ENCODE results near the gene ACTL6B. TPM values are rescaled to one million over a fixed set of nuclear protein-coding genes. Genes with fewer than 3 reads are reported as not detected.

ACTL6B gene
- total RNA-seq, 3 donors from 2014 or later: not detected

DNA sequence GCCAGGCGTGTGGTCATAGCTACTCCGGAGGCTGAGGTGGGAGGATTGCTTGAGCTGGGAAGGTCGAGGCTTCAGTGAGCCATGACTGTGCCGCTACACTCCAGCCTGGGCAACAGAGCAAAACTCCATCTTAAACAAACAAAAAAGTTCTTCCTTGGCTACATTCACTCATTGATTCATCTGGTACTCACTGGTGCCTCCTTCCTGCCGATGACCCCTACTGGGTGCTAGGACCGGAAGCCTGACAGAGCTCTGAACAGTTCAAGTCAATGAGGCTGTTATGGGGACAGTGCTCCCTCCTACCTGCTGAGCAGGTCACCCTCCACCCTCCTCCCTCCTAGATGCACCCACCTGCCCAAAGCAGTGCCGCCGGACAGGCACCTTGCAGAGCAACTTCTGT, 49.1 kb downstream of the ACTL6B start:
- no peak for DNase-seq (ENCODE audit: low spot score in 2 of 2)
- TF ChIP-seq, protein P1, sequence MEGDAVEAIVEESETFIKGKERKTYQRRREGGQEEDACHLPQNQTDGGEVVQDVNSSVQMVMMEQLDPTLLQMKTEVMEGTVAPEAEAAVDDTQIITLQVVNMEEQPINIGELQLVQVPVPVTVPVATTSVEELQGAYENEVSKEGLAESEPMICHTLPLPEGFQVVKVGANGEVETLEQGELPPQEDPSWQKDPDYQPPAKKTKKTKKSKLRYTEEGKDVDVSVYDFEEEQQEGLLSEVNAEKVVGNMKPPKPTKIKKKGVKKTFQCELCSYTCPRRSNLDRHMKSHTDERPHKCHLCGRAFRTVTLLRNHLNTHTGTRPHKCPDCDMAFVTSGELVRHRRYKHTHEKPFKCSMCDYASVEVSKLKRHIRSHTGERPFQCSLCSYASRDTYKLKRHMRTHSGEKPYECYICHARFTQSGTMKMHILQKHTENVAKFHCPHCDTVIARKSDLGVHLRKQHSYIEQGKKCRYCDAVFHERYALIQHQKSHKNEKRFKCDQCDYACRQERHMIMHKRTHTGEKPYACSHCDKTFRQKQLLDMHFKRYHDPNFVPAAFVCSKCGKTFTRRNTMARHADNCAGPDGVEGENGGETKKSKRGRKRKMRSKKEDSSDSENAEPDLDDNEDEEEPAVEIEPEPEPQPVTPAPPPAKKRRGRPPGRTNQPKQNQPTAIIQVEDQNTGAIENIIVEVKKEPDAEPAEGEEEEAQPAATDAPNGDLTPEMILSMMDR (IDR thresholded peaks at IDR 0.05): no peak
- no peak for TF ChIP-seq POLR2A (IDR thresholded peaks at IDR 0.05)
- TF ChIP-seq POLR2AphosphoS5 (IDR thresholded peaks at IDR 0.05): no peak
- no peaks in the 10 kb centered on the region for H3K9me3 ChIP-seq
- H3K4me3 ChIP-seq: no peak overlapping the region
- intact Hi-C loops (cut with DNase I; ENCODE audit: low total_unique reads): loop anchor here (10.0 kb wide), 1 partner anchor 68 kb away; the partner anchor contains the start of gene GNB2
- no peaks in the 10 kb centered on the region for H3K4me1 ChIP-seq
- H3K36me3 ChIP-seq: no peaks in the 10 kb centered on the region
- no peak overlapping the region for H3K27ac ChIP-seq
- no peaks in the 10 kb centered on the region for H3K27me3 ChIP-seq

DNA sequence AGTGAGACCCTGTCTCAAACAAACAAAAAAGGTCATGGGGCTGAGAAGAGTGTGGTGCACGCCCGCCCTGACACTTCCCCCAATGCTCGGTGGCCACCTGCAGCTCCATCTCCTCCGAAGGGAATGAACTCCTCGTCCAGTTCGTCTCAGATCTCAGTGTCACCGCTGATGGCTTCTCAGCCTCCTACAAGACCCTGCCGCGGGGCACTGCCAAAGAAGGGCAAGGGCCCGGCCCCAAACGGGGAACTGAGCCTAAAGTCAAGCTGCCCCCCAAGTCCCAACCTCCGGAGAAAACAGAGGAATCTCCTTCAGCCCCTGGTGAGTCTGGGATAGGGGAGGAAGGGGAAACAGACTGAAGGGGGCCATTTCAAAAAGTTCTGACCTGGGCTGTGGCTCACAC, 49.9 kb downstream of the ACTL6B start:
- no peak for TF ChIP-seq POLR2A (IDR thresholded peaks at IDR 0.05)
- TF ChIP-seq, protein P1 (IDR thresholded peaks at IDR 0.05): no peak
- TF ChIP-seq POLR2AphosphoS5 (IDR thresholded peaks at IDR 0.05): no peak
- Histone ChIP-seq H3K27me3 (no peaks in the 10 kb centered on the region), H3K4me3 (no peak overlapping the region), H3K36me3 (no peaks in the 10 kb centered on the region), H3K4me1 (no peaks in the 10 kb centered on the region), H3K27ac (peak overlapping the region in 1 of 2 donors; percentile 82), H3K9me3 (no peaks in the 10 kb centered on the region)
- intact Hi-C loops (cut with DNase I; ENCODE audit: low total_unique reads): loop anchor here (10.0 kb wide), 1 partner anchor 68 kb away; the partner anchor contains the start of gene GNB2
- no peak for DNase-seq (ENCODE audit: low spot score in 2 of 2)

DNA sequence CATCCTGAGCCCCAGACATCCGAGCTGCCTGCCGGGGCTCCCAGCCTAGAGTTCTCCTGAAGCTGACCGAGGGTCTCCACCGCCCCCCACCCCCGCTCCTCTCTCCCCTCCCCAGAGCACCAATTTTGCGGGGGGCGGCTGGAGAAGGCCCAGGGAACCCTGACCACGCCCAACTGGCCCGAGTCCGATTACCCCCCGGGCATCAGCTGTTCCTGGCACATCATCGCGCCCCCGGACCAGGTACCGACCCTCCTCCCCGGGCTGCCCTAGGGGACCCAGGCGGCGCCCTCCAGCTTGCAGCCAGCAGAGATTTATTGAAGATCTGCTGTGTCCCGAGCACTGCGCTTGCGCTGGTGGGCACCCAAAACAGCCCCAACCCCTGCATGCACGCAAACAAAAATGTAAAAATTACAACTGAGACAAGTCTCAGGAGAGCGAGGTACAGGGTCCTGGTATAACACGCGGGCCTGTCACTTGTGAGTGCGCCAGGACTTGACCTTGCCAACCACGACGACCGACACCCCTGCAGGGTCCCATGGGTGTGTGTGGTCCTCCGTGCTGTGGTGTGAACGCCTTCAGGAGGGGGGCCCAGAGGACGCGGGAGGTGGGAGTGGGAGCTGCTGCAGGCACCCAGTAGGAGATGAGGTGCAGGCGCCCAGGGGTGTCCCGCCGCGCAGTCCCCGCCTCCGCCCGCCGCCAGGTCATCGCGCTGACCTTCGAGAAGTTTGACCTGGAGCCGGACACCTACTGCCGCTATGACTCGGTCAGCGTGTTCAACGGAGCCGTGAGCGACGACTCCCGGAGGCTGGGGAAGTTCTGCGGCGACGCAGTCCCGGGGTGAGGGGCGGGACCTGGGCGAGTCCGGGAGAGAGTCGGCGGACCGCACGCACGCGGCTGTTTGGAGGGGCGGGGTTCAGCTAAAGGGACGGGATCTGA, 51.0 kb downstream of the ACTL6B start:
- no peak for DNase-seq (ENCODE audit: low spot score in 2 of 2)
- H3K4me3 ChIP-seq: peak overlapping the region; percentile 63 to 76 (median 69)
- no peaks in the 10 kb centered on the region for H3K36me3 ChIP-seq
- no peaks in the 10 kb centered on the region for H3K4me1 ChIP-seq
- intact Hi-C loops (cut with DNase I; ENCODE audit: low total_unique reads): loop anchor here (10.0 kb wide), 1 partner anchor 70 kb away; the partner anchor contains the start of gene GNB2
- no peaks in the 10 kb centered on the region for H3K27me3 ChIP-seq
- TF ChIP-seq POLR2AphosphoS5 (IDR thresholded peaks at IDR 0.05) (no peak), POLR2A (IDR thresholded peaks at IDR 0.05) (no peak)
- TF ChIP-seq, protein P1 (IDR thresholded peaks at IDR 0.05): no peak
- H3K9me3 ChIP-seq: no peaks in the 10 kb centered on the region
- peak overlapping the region; percentile 82 for H3K27ac ChIP-seq

DNA sequence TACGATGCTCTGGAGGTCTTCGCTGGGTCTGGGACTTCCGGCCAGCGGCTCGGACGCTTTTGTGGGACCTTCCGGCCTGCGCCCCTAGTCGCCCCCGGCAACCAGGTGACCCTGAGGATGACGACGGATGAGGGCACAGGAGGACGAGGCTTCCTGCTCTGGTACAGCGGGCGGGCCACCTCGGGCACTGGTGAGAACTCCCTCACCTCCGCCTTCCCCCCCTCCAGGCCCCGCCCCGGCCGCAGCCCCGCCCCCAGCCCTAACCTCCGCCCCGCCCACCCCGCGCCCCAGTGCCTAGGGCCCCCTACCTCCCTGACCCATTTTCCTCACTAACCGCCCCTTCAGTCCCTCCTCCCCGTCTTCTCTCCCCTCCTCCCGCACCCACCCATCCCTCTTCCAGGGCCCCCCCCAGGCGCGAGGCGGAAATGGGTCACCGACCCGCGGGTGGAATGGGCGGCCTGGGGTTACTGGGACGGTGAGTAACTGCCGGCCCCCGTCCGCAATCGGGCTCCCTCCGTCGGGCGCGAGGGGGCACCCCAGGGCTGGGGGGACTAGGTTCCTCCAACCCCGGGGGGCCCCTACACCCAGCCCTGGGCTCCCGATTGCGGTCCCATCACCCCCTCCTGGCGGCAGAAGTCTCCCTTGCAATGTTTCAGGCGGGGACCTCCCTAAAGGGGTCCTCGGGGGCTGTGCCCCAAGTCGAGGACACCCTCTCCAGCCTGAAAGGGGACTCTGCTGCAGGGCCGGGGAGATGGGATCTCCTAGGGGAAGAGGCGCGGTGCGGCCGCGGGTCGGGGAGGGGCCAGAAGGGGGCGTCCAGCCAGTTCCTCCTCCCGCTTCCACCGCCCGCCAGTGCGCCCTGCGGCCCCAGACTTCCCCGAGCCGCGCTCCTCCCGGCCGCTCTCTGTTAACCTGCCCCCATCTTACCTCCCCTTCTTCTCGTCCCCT, 51.9 kb downstream of the ACTL6B start:
- H3K9me3 ChIP-seq: no peaks in the 10 kb centered on the region
- H3K27me3 ChIP-seq: no peaks in the 10 kb centered on the region
- DNase-seq (ENCODE audit: low spot score in 2 of 2): peak; percentile 51 to 69
- TF ChIP-seq, protein P1 (IDR thresholded peaks at IDR 0.05): peak; percentile 44 to 61 (median 45)
- TF ChIP-seq POLR2A (IDR thresholded peaks at IDR 0.05) (peak; percentile 47), POLR2AphosphoS5 (IDR thresholded peaks at IDR 0.05) (peak in 2 of 3 donors; percentile 38 to 63)
- no peaks in the 10 kb centered on the region for H3K4me1 ChIP-seq
- H3K27ac ChIP-seq: peak overlapping the region; percentile 82
- intact Hi-C loops (cut with DNase I; ENCODE audit: low total_unique reads): loop anchor here (10.0 kb wide), 1 partner anchor 70 kb away; the partner anchor contains the start of gene GNB2
- H3K36me3 ChIP-seq: no peaks in the 10 kb centered on the region
- H3K4me3 ChIP-seq: peak overlapping the region; percentile 63 to 76 (median 69)

Data from breast epithelium (tissue), 4 donors.